ENCODE data around the gene GINS1.

GINS1 gene

DNA sequence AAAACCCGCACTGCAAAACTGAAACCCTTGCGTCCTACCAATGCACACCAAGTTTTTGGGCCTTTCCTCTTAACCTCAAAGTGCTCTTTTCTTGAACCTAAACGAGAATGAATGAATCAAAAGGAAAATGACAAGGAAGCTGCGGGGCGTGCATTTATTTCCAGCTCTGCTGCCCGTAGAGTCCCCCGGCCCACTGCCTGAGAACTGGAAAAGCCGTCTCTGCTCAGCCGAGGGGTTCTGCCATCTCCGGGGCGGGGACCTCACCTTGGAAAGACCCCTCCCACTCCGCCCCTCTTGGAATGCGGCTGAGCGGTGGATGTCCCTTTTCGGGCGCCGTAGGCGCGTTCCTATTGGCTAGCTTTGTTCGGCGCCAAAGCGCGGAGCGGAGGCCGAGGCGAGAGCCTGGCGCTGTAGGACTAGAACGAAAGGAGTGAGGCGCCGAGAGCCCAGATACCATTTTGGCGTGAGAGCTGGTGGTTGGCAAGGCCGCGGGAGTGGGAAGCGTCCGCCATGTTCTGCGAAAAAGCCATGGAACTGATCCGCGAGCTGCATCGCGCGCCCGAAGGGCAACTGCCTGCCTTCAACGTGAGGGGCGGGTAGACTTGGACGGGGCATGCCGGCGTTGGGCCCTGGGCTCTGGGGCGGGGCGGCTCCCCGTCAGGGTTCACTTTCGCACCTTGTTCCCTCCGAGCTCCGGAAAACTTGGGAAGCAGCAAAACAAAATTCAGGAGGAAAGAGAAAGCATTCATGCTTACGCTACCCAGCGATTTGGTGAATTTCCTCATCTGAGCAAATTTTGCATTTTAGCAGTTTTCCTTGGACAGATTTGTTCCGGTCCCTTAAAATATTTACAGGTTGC lies at the start of gene GINS1:
GINS1 (plus strand) TSS at position 363 of the 859 bp plus-strand sequence; CDS start at position 511, 148 bp downstream.
- no peak for TF ChIP-seq GATA1 (IDR thresholded peaks at IDR 0.05; ENCODE audit: low read depth, low read length)
- peak; percentile 85 for TF ChIP-seq POLR2A (IDR thresholded peaks at IDR 0.05; ENCODE audit: low read length)
- peak; percentile 88 to 89 for DNase-seq

DNA sequence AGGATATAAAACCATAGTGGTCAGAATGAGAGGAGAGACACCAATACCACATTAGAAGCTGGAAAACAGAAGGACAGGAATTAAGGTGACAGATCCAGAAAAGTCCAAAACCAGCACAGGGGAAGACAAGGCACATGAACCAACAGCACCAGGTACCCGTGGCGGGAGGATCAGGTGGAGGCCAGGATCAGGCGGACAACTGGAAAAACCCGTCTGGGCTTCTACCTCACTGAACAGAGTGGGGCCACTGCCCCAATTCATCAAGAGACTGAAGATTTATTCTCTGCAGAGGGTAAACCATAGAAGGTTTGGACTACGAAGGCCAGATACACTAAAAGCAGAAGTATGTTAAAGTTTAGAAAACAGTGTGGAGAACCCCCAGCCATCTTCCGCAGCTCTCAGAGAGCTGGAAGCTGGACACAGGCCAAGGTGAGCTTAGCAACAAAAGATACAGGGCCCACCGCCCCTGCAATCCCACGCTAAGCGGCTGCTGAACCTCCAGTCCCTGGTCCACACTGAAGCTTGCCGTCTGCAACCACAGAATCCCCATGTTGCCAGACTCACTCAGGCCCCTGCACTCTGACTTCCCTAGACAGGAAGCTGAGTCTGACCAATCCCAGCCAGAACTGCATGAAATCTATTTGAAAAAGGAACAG lies 46.7 kb upstream of the GINS1 start:
- DNase-seq = no peak
- TF ChIP-seq POLR2A (IDR thresholded peaks at IDR 0.05; ENCODE audit: low read length) = no peak
- no peak for TF ChIP-seq GATA1 (IDR thresholded peaks at IDR 0.05; ENCODE audit: low read depth, low read length)

DNA sequence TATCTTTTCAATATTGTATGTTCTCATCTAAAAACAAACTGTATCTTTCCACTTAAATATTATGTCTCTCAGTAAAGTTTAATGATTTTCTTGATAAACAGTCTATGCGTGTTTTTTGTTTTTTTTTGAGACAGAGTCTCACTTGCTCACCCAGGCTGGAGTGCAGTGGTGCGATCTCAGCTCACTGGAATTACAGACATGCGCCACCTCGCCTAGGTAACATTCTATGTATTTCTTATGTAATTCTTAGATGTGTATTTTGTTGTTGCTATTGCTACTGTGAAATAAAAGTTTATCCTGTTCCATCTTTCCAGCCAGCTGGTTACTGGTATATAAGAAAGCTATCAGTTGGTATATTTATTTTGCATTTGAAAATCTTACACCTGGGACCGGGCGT lies 46.2 kb upstream of the GINS1 start:
- DNase-seq = no peak
- TF ChIP-seq GATA1 (IDR thresholded peaks at IDR 0.05; ENCODE audit: low read depth, low read length) (no peak), POLR2A (IDR thresholded peaks at IDR 0.05; ENCODE audit: low read length) (no peak)

DNA sequence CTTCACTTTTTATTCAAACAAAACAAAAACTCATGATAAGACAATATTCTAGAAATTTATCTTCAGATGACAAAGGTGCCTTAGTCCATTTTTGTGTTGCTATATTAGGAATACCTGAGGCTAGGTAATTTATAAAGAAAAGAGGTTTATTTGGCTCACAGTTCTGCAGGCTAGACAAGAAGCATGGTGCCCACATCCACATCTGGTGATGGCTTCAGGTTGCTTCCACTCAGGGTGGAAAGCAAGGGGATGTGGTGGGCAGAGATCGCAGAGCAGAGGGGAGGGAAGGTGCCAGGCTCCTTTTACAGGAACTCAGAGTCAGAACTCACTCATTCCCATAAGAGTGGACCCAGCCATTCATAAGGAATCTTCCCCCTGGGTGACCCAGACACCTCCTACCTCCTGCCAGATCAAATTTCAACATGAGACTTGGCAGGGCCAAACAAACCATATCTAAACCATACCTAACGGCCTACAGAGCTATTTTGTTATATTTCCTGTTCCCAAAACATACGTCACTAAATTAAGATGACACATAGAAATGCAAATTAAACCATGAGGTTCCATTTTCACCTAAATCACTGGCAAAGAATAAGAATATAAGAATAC lies 43.2 kb upstream of the GINS1 start:
- DNase-seq = no peak
- TF ChIP-seq POLR2A (IDR thresholded peaks at IDR 0.05; ENCODE audit: low read length) (no peak), GATA1 (IDR thresholded peaks at IDR 0.05; ENCODE audit: low read depth, low read length) (no peak)

DNA sequence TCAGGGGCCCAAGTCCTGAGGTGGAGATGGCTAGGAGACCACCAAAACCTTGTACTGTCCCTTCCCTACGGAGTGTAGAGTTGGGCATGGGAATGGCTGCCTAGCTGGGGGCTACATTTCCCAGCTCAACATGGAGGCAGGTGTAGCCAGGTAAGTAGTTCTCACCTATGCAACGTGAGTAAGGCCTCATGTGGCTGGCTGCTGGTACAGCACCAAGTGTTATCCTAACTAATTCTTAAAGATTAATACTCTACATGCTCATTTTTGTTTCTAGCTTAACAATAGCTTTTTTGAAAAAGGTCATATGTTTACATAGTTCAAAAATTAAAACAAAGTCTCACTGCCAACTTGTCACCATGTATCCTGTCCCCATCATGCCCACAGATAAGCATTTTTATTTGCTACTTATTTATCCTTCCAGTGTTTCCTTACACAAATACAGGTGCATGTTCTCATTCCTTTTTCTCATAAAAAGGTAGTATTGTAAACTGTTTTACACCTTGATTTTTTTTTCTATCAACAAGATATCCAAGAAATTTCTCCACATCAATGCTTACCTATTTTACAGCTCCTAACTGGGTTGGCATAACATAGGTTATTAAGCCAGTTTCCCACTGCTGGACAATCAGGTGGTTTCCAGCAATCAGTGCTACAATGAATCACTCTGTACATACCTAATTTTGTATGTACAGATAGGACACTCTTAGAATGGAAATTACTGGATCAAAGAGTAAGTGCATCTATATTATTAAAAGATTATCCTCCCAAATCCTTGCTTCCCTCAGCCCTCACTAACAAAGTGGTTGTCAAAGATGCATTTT lies 42.4 kb upstream of the GINS1 start:
- TF ChIP-seq POLR2A (IDR thresholded peaks at IDR 0.05; ENCODE audit: low read length) = no peak
- TF ChIP-seq GATA1 (IDR thresholded peaks at IDR 0.05; ENCODE audit: low read depth, low read length) = no peak
- DNase-seq = no peak

DNA sequence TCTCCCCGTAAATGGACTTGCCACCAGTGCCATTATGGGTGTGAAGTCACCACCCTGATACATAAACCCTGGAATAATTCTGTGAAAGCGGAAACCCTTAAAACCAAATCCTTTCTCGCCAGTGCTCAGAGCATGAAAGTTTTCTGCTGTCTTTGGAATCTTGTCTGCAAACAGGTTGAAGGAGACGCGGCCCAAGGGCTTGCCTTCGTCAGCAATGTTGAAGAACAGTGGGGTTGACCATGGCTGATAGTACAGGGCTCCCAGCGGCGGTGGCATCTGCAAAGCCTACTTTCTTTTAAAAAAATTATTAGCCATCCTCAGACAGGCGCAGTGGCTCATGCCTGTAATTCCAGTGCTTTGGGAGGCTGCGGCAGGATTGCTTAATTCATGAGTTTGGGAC lies 38.9 kb upstream of the GINS1 start:
- DNase-seq = no peak
- TF ChIP-seq GATA1 (IDR thresholded peaks at IDR 0.05; ENCODE audit: low read depth, low read length) = no peak
- no peak for TF ChIP-seq POLR2A (IDR thresholded peaks at IDR 0.05; ENCODE audit: low read length)

DNA sequence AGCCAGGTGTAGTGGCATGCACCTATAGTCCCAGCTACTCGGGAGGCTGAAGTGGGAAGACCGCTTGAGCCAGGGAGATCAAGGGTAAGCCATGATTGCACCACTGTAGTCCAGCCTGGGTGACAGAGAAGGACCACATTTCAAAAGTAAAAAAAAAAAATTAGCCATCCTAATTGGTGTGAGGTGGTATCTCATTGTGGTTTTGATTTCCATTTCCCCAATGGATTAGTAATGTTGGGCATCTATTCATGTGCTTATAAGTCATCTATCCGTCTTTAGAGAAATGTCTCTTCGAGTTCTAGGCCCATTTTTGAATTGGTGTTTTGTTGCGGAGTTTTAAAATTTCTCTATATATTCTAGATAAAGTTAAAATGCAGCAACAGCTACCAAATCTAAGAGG lies 38.5 kb upstream of the GINS1 start:
- no peak for DNase-seq
- TF ChIP-seq GATA1 (IDR thresholded peaks at IDR 0.05; ENCODE audit: low read depth, low read length) (no peak), POLR2A (IDR thresholded peaks at IDR 0.05; ENCODE audit: low read length) (no peak)

DNA sequence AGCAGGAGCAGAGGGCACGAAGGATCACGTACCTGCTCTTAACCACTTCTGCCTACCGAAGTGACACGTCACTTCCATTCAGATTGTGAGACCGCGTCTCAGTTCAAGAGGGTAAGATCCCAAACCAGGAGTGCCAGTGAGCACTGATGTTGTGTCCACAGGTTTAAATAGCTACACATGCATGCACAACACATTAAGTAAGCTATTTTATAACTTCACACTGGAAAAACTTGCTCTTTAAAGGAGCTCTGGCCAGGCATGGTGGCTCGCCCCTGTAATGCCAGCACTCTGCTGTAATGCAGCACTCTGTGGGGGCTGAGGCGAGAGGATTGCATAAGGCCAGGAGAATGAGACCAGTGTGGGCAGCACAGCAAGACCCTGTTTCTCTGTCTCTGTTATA lies 37.9 kb upstream of the GINS1 start:
- TF ChIP-seq GATA1 (IDR thresholded peaks at IDR 0.05; ENCODE audit: low read depth, low read length) = no peak
- TF ChIP-seq POLR2A (IDR thresholded peaks at IDR 0.05; ENCODE audit: low read length) = no peak

DNA sequence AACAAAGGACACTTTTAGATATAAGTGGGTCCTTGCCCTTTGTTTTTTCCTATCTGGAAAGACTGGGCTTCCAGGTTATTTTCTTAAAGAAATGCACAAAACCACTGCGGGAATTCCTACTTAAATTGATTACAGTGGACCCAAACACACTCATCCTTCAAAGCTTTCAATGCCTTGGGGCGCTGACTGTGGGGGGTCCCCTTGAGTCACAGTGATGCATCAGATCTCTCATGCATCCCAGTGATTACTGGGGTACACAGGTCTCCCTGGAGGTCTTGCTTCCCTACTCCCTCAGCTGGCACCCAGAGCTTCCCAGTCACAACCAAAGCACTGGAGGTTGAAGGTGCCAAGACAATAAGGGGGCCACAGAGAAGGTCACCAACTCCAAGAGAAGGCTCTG lies 37.5 kb upstream of the GINS1 start:
- no peak for DNase-seq
- no peak for TF ChIP-seq POLR2A (IDR thresholded peaks at IDR 0.05; ENCODE audit: low read length)
- no peak for TF ChIP-seq GATA1 (IDR thresholded peaks at IDR 0.05; ENCODE audit: low read depth, low read length)

More for the DNA sequence above, 37.9 kb upstream of the GINS1 start:
- no peak for DNase-seq

DNA sequence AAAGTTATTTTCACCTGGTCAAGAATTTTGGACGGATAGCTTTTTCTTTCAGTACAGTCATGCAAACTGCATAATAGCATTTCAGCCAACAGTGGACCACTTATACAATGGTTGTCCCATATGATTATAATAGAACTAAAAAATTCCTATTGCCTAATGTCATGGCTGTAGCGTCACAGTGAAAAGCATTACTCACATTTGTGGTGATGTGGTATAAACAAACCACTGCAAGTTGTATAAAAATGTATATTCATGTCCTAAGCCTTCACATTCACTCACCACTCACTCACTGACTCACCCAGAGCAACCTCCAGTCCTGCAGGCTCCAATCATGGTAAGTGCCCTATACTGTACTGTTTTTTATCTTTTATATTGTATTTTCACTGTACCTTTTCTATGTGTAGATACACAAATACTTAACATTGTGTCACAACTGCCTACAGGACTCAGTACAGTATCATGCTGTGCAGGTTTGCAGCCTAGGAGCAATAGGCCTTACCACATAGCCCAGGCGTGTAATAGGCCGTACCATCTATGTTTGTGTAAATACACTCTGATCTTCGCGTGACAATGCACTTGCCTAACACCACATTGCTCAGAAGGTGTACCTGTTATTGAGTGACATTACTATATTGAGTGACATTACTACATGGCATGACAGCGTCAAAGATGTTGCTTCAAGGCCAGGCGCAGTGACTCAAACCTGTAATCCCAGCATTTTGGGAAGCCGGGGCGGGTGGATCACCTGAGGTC lies 34.7 kb upstream of the GINS1 start:
- TF ChIP-seq GATA1 (IDR thresholded peaks at IDR 0.05; ENCODE audit: low read depth, low read length) = no peak
- TF ChIP-seq POLR2A (IDR thresholded peaks at IDR 0.05; ENCODE audit: low read length) = no peak
- no peak for DNase-seq

DNA sequence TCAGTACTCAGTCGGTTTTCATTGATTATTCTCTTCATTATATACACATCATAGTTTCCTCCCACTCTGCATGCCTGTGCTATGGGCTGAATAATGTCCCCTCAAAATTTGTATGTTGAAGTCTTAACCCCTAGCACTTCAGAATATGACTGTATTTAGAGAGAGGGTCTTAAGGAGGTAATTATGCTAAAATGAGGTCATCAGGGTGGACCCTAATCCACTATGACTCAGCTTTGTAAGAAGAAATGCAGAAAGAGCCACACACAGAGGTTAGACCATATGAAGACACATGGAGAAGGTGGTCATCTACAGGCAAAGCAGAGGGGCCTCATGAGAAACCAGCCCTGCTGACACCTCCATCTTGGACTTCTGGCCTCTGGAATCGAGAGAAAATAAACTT lies 32.6 kb upstream of the GINS1 start:
- TF ChIP-seq POLR2A (IDR thresholded peaks at IDR 0.05; ENCODE audit: low read length) = no peak
- no peak for TF ChIP-seq GATA1 (IDR thresholded peaks at IDR 0.05; ENCODE audit: low read depth, low read length)
- DNase-seq = no peak

DNA sequence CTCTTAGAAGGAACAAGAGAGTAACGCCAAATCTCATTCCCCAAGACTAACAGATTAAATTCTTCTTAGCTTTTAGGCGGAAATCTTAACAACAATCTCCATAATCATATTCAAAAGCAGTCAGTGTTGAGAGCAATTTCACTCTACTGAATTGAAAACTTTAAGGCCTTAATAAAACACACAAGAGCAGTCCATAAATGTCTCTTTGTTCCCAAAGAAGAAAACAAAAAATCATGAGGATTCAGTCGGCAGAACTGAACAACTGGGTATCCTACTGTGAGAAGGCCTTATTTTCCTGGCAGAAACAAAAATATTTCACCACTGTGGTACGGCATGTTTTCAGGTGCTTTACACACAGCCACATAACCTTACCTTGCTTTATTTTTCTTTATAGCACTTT lies 31.2 kb upstream of the GINS1 start:
- no peak for TF ChIP-seq GATA1 (IDR thresholded peaks at IDR 0.05; ENCODE audit: low read depth, low read length)
- TF ChIP-seq POLR2A (IDR thresholded peaks at IDR 0.05; ENCODE audit: low read length) = no peak
- no peak for DNase-seq

DNA sequence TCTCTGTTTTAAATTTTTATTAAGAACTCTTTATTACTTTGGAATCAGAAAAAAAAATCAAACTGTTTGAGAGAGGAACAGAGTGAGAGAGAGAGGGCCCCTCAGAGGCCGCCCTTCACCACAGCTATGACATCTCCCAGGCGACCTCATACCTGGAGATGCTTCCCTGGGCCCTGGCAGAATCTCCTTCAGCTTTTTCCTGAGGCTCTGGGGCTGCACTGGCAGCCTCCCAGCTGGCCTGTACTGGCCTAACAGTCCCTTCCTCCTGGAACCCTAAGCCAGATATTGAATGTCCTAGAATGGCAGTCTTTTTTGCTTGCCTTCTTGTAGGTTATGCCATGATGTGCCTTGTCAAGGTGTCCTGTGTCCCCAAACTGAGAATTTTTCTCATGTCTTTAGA lies 30.6 kb upstream of the GINS1 start:
- TF ChIP-seq GATA1 (IDR thresholded peaks at IDR 0.05; ENCODE audit: low read depth, low read length) (no peak), POLR2A (IDR thresholded peaks at IDR 0.05; ENCODE audit: low read length) (no peak)

More for the DNA sequence above, 30.6 kb upstream of the GINS1 start:
- DNase-seq = no peak

All from erythroblast (primary cell).